Aorta (tissue), 5 donors: ENCODE data around the gene OR2A14. TPM values are rescaled to one million over a fixed set of nuclear protein-coding genes. Genes with fewer than 3 reads are reported as not detected.
"Not testable (repeated sequence)": the region's sequence is repeated elsewhere in the genome, so short reads cannot be mapped to it uniquely, and the experiment has no call there.

Source experiments
- ATAC-seq: fragments of 200-7000 bp; cut with Tn5 transposase; one replicate; pipeline ENCODE4 v1.9.1; 2022; ENCODE audit warnings: moderate library complexity; ENCODE audit not compliant: low FRiP score
- DNase-seq, 2 donors: peaks; one replicate each; pipeline ENCODE4 v3.0.0-alpha.2; 2020
- H3K27ac ChIP-seq, 2 donors: one replicate each; pipeline ENCODE4 v1.5.1; 2013; ENCODE audit warnings: low read length in 2 of 2, mild to moderate bottlenecking in 2 of 2, moderate library complexity in 2 of 2, control low read depth in 1 of 2, inconsistent platforms in 1 of 2, low read depth in 1 of 2
- H3K27me3 ChIP-seq, 2 donors: one replicate each; pipeline ENCODE4 v1.6.1; 2013; ENCODE audit warnings: control low read depth in 1 of 2, low read length in 1 of 2, mild to moderate bottlenecking in 1 of 2, moderate library complexity in 1 of 2; ENCODE audit not compliant: insufficient read depth in 2 of 2, control insufficient read depth in 1 of 2
- H3K36me3 ChIP-seq, 2 donors: one replicate each; pipeline ENCODE4 v1.6.1; 2013; ENCODE audit warnings: control low read depth in 1 of 2, low read length in 1 of 2, mild to moderate bottlenecking in 1 of 2; ENCODE audit not compliant: insufficient read depth in 2 of 2, control insufficient read depth in 1 of 2
- H3K4me1 ChIP-seq, 2 donors: one replicate each; pipeline ENCODE4 v1.6.1; 2013; ENCODE audit warnings: low read length in 2 of 2, control low read depth in 1 of 2, mild to moderate bottlenecking in 1 of 2, moderate library complexity in 1 of 2; ENCODE audit not compliant: insufficient read depth in 2 of 2, control insufficient read depth in 1 of 2
- H3K4me3 ChIP-seq, 2 donors: one replicate each; pipeline ENCODE4 v1.5.1; 2013; ENCODE audit warnings: low read length in 2 of 2, control low read depth in 1 of 2, mild to moderate bottlenecking in 1 of 2
- H3K9me3 ChIP-seq: one replicate; pipeline ENCODE4 v1.6.1; 2013; ENCODE audit warnings: mild to moderate bottlenecking, low read length; ENCODE audit not compliant: control insufficient read depth
- WGBS, 2 donors: extraction: QIAGEN DNeasy Blood & Tissue Kit; methylation state at CpG; one replicate each; pipeline ENCODE4 v1.1.7; 2013; 5-methylcytosine and 5-hydroxymethylcytosine counted together
- intact Hi-C, 2 donors: fragments of 100-400 bp; cut with DNase I; formaldehyde crosslinking; loops; one replicate each; pipeline versions ENCODE4 v1.14.2 to v1.15.0; 2022
- polyA plus RNA-seq, 2 donors: library from polyadenylated mRNA; stranded (reverse); fragments of 200-250 nt; gene quantifications; one replicate each; pipeline ENCODE4 v1.2.3, GENCODE V29; 2013
- total RNA-seq, 2 donors: library from RNA; stranded (reverse); fragmentation: NEBNext Ultra II Directional; extraction: Animal tissue kit (Norgen Biotek cat#: 25700); gene quantifications; one replicate each; pipeline ENCODE4 v1.2.1, GENCODE V29; 2021
- donor health status: healthy with polysubstance abuse.
- donor health status: Bipolar disorder and iron deficiency.
- donor health status: DM: no; HTN: no; CAD: no.
- donor health status: DM: no; HTN: no; CAD: no.
- donor health status: DM: yes; HTN: yes; CAD: no.

The OR2A14 gene
- total and polyA plus RNA-seq, 4 donors: not detected

- DNase-seq (no peak), ATAC-seq (no peak)
- H3K27ac ChIP-seq: no peak overlapping the region
- H3K36me3 ChIP-seq: no peaks in the 10 kb centered on the region
- no peak overlapping the region for H3K4me3 ChIP-seq
- H3K27me3 ChIP-seq: no peaks in the 10 kb centered on the region
- intact Hi-C loops: no loop called here
- H3K9me3 ChIP-seq: no peaks in the 10 kb centered on the region
- no peaks in the 10 kb centered on the region for H3K4me1 ChIP-seq
Measured at GRCh38 chr7:144105211-144105610, 17.8 kb upstream of the OR2A14 start.

- Histone ChIP-seq H3K27me3 (no peaks in the 10 kb centered on the region), H3K27ac (no peak within 1 kb of the TSS), H3K36me3 (no peaks in the 10 kb centered on the region), H3K4me1 (no peaks in the 10 kb centered on the region), H3K9me3 (no peaks in the 10 kb centered on the region), H3K4me3 (no peak within 1 kb of the TSS)
- ATAC-seq: no peak
- no peak for DNase-seq
- intact Hi-C loops: no loop called here
- WGBS, 2 donors: 79 to 88% methylated on average over 2 of the region's 2 CpGs
Measured at GRCh38 chr7:144109283-144109682, 13.7 kb upstream of the OR2A14 start, which contains the start of gene OR2A2. Gene OR2A2, plus strand, starts transcription at chr7:144109583. Its CDS starts 0 bp downstream, at chr7:144109583.

- Histone ChIP-seq H3K27me3 (no peaks in the 10 kb centered on the region), H3K27ac (no peak overlapping the region), H3K36me3 (no peaks in the 10 kb centered on the region), H3K4me1 (no peaks in the 10 kb centered on the region), H3K4me3 (no peak overlapping the region), H3K9me3 (no peaks in the 10 kb centered on the region)
- DNase-seq: no peak
- 79 to 83% methylated on average over 5 of the region's 5 CpGs for WGBS, 2 donors
- ATAC-seq: no peak
- intact Hi-C loops: loop anchor here in 1 of 2 donors (5.0 kb wide), 1 partner anchor 52 kb away; no protein-coding TSS in a partner anchor
Measured at GRCh38 chr7:144110272-144110671, 12.7 kb upstream of the OR2A14 start.

DNA sequence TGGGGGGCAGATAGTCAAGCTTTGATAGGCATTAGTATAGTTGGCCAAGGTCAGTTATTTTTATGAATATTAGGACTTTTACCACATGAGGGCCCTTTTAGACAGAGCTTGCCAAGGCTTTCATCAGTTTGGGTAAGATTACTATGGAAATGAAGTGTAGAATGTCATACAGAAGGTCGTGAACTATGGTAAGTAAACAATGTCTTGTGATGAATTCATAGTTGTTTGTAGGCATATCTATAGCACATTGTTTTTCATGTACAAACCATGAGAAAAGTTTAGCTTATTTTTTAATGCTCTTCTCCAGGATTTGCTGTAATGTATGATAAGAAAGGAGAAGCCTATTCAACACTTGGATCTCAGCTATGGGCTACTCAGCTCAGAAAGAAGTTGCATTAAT, 9.3 kb upstream of the OR2A14 start:
- no peak for DNase-seq
- intact Hi-C loops: loop anchor here in 1 of 2 donors (5.0 kb wide), 1 partner anchor 49 kb away; no protein-coding TSS in a partner anchor
- WGBS, 2 donors: 19 to 20% methylated on average over 1 of the region's 1 CpG
- Histone ChIP-seq H3K4me3 (no peak overlapping the region), H3K27ac (no peak overlapping the region), H3K36me3 (no peaks in the 10 kb centered on the region), H3K27me3 (no peaks in the 10 kb centered on the region), H3K9me3 (peaks cover 2% of the 10 kb centered on the region), H3K4me1 (no peaks in the 10 kb centered on the region)
- no peak for ATAC-seq

DNA sequence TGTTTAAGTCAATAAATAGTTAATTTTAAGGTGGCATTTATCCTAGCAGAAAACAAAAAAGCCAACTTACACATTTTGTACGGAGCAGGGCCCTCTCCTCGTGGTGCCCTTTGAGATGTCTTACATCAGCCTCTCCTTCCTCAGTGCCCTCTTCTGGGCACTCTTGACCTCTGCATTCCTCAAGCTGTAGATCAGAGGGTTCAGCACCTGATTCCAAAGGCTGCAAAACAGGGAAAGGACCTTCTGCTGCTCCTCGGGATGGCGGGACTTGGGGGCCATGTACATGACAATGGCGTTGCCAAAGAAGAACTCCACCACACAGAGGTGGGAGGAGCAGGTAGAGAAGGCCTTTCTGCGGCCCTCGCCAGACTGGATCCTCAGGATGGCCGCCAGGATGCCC, 4.6 kb upstream of the OR2A14 start:
- no peaks in the 10 kb centered on the region for H3K36me3 ChIP-seq
- peaks cover 2% of the 10 kb centered on the region for H3K9me3 ChIP-seq
- H3K27me3 ChIP-seq: no peaks in the 10 kb centered on the region
- 75 to 77% methylated on average over 8 of the region's 8 CpGs for WGBS, 2 donors
- no peak overlapping the region for H3K4me3 ChIP-seq
- no peak overlapping the region for H3K27ac ChIP-seq
- H3K4me1 ChIP-seq: no peaks in the 10 kb centered on the region
- DNase-seq: no peak
- intact Hi-C loops: no loop called here
- ATAC-seq: no peak

DNA sequence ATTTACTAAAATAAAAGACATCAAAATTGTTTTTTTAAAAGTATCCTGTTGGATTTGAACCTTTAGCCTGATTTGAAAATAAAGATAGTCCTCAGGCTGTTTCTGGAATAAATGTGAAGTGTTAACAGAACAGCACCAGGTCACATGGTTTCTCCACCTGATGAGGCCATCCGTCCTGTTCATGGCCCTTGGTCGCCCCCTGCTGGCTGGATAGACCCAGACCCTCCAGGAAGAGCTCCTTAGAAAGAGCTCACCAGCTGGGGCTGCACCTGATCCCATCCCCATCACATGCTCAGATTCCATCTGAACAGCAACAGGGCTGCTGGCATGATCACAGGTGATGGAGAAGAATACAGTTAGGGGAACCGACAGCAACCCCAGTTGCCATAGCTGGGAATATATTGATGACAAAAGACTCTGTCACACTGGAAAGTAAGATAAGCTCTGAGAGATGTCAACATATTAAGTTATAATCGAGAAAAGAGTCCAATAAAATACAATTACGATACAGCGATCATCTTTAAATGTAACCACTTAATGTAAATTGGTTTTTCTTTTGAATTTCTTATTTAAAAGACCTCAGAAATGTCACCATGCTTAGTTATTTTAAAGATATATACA, 4.8 kb downstream of the OR2A14 start:
- no peak overlapping the region for H3K27ac ChIP-seq
- H3K4me3 ChIP-seq: no peak overlapping the region
- DNase-seq: peak; percentile 89 to 95
- 37 to 38% methylated on average over 6 of the region's 6 CpGs for WGBS, 2 donors
- intact Hi-C loops: no loop called here
- no peaks in the 10 kb centered on the region for H3K4me1 ChIP-seq
- H3K9me3 ChIP-seq: peaks cover 2% of the 10 kb centered on the region
- peak; percentile 91 for ATAC-seq
- H3K36me3 ChIP-seq: no peaks in the 10 kb centered on the region
- H3K27me3 ChIP-seq: no peaks in the 10 kb centered on the region

DNA sequence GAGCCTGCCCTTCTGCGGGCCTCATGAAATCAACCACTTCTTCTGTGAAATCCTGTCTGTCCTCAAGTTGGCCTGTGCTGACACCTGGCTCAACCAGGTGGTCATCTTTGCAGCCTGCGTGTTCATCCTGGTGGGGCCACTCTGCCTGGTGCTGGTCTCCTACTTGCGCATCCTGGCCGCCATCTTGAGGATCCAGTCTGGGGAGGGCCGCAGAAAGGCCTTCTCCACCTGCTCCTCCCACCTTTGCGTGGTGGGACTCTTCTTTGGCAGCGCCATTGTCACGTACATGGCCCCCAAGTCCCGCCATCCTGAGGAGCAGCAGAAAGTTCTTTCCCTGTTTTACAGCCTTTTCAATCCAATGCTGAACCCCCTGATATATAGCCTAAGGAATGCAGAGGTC, 6.6 kb downstream of the OR2A14 start:
- ATAC-seq, H3K27ac ChIP-seq, DNase-seq, intact Hi-C loops, H3K36me3 ChIP-seq, H3K27me3 ChIP-seq, H3K4me3 ChIP-seq, H3K4me1 ChIP-seq, H3K9me3 ChIP-seq: not testable (repeated sequence)
- 90 to 99% methylated on average over 9 of the region's 9 CpGs for WGBS, 2 donors

DNA sequence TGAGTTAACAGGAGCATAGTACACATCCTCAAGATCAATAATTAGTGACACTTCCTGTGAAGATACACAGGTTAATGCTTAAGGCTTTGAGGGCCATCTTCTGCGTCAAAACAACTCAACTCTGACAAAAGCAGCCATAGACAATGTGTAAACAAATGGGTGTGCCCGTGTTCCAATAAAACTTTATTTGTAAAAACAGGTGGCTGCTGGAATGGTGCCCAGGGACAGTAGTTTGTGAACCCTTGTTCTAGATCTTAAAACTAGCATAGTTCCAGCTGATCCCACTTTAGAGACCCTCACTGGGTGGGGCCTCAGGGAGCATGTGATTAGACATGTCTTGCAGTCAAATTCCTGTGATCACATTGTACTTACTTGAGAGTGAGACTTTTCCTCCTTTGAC, 7.8 kb downstream of the OR2A14 start:
- Histone ChIP-seq H3K36me3 (no peaks in the 10 kb centered on the region), H3K4me1 (no peaks in the 10 kb centered on the region), H3K9me3 (peaks cover 2% of the 10 kb centered on the region), H3K27ac (no peak overlapping the region), H3K4me3 (no peak overlapping the region), H3K27me3 (no peaks in the 10 kb centered on the region)
- intact Hi-C loops: loop anchor here in 1 of 2 donors (10.0 kb wide), 1 partner anchor 166 kb away; no protein-coding TSS in a partner anchor
- 82 to 87% methylated on average over 2 of the region's 2 CpGs for WGBS, 2 donors
- ATAC-seq (no peak), DNase-seq (no peak)

GRCh38 chr7:144132262-144132661, 9.3 kb downstream of the OR2A14 start:
- ATAC-seq (no peak), DNase-seq (no peak)
- peaks cover 2% of the 10 kb centered on the region for H3K9me3 ChIP-seq
- intact Hi-C loops: loop anchor here in 1 of 2 donors (10.0 kb wide), 1 partner anchor 167 kb away; no protein-coding TSS in a partner anchor
- no peaks in the 10 kb centered on the region for H3K4me1 ChIP-seq
- no peak overlapping the region for H3K27ac ChIP-seq
- H3K36me3 ChIP-seq: no peaks in the 10 kb centered on the region
- H3K4me3 ChIP-seq: no peak overlapping the region
- H3K27me3 ChIP-seq: no peaks in the 10 kb centered on the region
- 51 to 73% methylated on average over 3 of the region's 3 CpGs for WGBS, 2 donors
